A673 (cell line): ENCODE results near the gene KPNA6.

Experiments
- EZH2 ChIP-seq: fragments of 200-600 bp; sonication (generic); IDR thresholded peaks from 2 replicates; pipeline ENCODE4 v1.6.1; 2017; ENCODE audit warnings: borderline replicate concordance, low read depth, mild to moderate bottlenecking, mixed read lengths, antibody characterized with exemption, low read length; ENCODE audit not compliant: poor library complexity, severe bottlenecking
- TF ChIP-seq, protein P1 (sequence below): fragments of 300-800, 200-600 bp; sonication (generic); conservative IDR thresholded peaks from 2 replicates; pipeline ENCODE4 v1.5.1; 2017; ENCODE audit warnings: low read depth, mild to moderate bottlenecking, antibody characterized with exemption, low read length, moderate library complexity, mixed read lengths

DNA sequence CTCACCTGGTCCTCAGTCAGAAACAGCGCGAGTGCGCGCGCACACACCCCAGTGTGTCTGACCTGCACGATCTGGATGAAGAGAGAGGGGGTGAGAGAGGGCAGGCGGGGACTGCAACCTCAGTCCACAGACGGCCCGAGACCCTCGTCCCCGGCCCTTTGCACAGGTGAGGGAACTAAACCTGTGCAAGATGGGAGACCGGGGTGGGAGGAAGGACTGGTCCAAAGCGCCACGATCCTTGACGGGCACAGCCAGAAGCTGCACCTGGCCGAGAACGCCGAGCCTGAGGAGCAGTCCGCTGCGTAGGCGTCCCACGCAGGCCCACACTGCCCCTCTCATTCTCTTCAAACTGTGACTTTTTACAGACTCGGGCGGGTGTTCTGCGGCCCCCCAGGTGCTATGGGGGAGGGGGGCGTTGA is 97.1 kb downstream of the KPNA6 start:
- TF ChIP-seq, protein P1, sequence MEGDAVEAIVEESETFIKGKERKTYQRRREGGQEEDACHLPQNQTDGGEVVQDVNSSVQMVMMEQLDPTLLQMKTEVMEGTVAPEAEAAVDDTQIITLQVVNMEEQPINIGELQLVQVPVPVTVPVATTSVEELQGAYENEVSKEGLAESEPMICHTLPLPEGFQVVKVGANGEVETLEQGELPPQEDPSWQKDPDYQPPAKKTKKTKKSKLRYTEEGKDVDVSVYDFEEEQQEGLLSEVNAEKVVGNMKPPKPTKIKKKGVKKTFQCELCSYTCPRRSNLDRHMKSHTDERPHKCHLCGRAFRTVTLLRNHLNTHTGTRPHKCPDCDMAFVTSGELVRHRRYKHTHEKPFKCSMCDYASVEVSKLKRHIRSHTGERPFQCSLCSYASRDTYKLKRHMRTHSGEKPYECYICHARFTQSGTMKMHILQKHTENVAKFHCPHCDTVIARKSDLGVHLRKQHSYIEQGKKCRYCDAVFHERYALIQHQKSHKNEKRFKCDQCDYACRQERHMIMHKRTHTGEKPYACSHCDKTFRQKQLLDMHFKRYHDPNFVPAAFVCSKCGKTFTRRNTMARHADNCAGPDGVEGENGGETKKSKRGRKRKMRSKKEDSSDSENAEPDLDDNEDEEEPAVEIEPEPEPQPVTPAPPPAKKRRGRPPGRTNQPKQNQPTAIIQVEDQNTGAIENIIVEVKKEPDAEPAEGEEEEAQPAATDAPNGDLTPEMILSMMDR: no peak
- no peak for TF ChIP-seq EZH2
